ENCODE data around the gene MOCS1. TPM values are rescaled to one million over a fixed set of nuclear protein-coding genes. Genes with fewer than 3 reads are reported as not detected.

The MOCS1 gene
- polyA plus RNA-seq, 6 donors from 2014 or later, result 0.13 to 2.6 (median 0.42) TPM; not detected in 3

GRCh38 chr6:39902786-39903465 lies 31.3 kb downstream of the MOCS1 start:
- Mint-ChIP-seq H3K4me1 (peaks cover 0 to 4% (median 3%) of the 10 kb centered on the region in 3 donors), H3K27me3 (peaks cover 19 to 34% (median 26%) of the 10 kb centered on the region in 3 donors), H3K9me3 (peaks cover 0 to 3% (median 0%) of the 10 kb centered on the region in 7 donors), H3K27ac (peak overlapping the region in 1 of 6 donors; percentile 65), H3K4me3 (no peak overlapping the region), H3K36me3 (no peaks in the 10 kb centered on the region)
- DNase-seq (no peak), ATAC-seq (ENCODE audit: low read depth in 2 of 2) (no peak)

- no peaks in the 10 kb centered on the region for H3K36me3 Mint-ChIP-seq
- DNase-seq (no peak), ATAC-seq (ENCODE audit: low read depth in 2 of 2) (no peak)
- no peak overlapping the region for H3K4me3 Mint-ChIP-seq
- H3K27me3 Mint-ChIP-seq, result peaks cover 20 to 39% (median 34%) of the 10 kb centered on the region in 3 donors
- no peak overlapping the region for H3K27ac Mint-ChIP-seq
- peaks cover 0 to 3% (median 0%) of the 10 kb centered on the region in 7 donors for H3K9me3 Mint-ChIP-seq
- peaks cover 0 to 11% (median 7%) of the 10 kb centered on the region in 3 donors for H3K4me1 Mint-ChIP-seq
Measured at GRCh38 chr6:39902136-39902535, 32.1 kb downstream of the MOCS1 start.

- ATAC-seq (ENCODE audit: low read depth in 2 of 2), result no peak
- H3K4me3 Mint-ChIP-seq, result peak overlapping the region in 1 of 8 donors; percentile 16
Measured at GRCh38 chr6:39901670-39902069, 32.6 kb downstream of the MOCS1 start.

GRCh38 chr6:39901116-39901655 lies 33.1 kb downstream of the MOCS1 start:
- no peak overlapping the region for H3K4me3 Mint-ChIP-seq
- DNase-seq, result no peak
- H3K27ac Mint-ChIP-seq, result no peak overlapping the region
- peaks cover 0 to 12% (median 7%) of the 10 kb centered on the region in 3 donors for H3K4me1 Mint-ChIP-seq
- ATAC-seq (ENCODE audit: low read depth in 2 of 2), result no peak
- peaks cover 0 to 3% (median 0%) of the 10 kb centered on the region in 7 donors for H3K9me3 Mint-ChIP-seq
- H3K36me3 Mint-ChIP-seq, result no peaks in the 10 kb centered on the region
- H3K27me3 Mint-ChIP-seq, result peaks cover 22 to 44% (median 40%) of the 10 kb centered on the region in 3 donors

More at GRCh38 chr6:39901670-39902069, 32.6 kb downstream of the MOCS1 start:
- DNase-seq, result no peak
- peaks cover 22 to 44% (median 39%) of the 10 kb centered on the region in 3 donors for H3K27me3 Mint-ChIP-seq
- no peaks in the 10 kb centered on the region for H3K36me3 Mint-ChIP-seq
- peaks cover 0 to 3% (median 0%) of the 10 kb centered on the region in 7 donors for H3K9me3 Mint-ChIP-seq
- H3K4me1 Mint-ChIP-seq, result peaks cover 0 to 12% (median 7%) of the 10 kb centered on the region in 3 donors
- H3K27ac Mint-ChIP-seq, result no peak overlapping the region

- peaks cover 0 to 12% (median 7%) of the 10 kb centered on the region in 3 donors for H3K4me1 Mint-ChIP-seq
- H3K4me3 Mint-ChIP-seq, result no peak overlapping the region
- H3K27ac Mint-ChIP-seq, result no peak overlapping the region
- no peak for ATAC-seq (ENCODE audit: low read depth in 2 of 2)
- peaks cover 22 to 35% (median 34%) of the 10 kb centered on the region in 3 donors for H3K27me3 Mint-ChIP-seq
- H3K9me3 Mint-ChIP-seq, result peaks cover 0 to 3% (median 0%) of the 10 kb centered on the region in 7 donors
- DNase-seq, result no peak
- H3K36me3 Mint-ChIP-seq, result no peaks in the 10 kb centered on the region
Measured at GRCh38 chr6:39899554-39900295, 34.5 kb downstream of the MOCS1 start.

GRCh38 chr6:39898625-39899024 lies 35.6 kb downstream of the MOCS1 start:
- peaks cover 0 to 12% (median 7%) of the 10 kb centered on the region in 3 donors for H3K4me1 Mint-ChIP-seq
- H3K36me3 Mint-ChIP-seq, result no peaks in the 10 kb centered on the region
- DNase-seq (no peak), ATAC-seq (ENCODE audit: low read depth in 2 of 2) (no peak)
- peaks cover 0 to 3% (median 0%) of the 10 kb centered on the region in 7 donors for H3K9me3 Mint-ChIP-seq
- no peak overlapping the region for H3K4me3 Mint-ChIP-seq
- H3K27ac Mint-ChIP-seq, result no peak overlapping the region
- H3K27me3 Mint-ChIP-seq, result peaks cover 22 to 35% (median 33%) of the 10 kb centered on the region in 3 donors

- DNase-seq (no peak), ATAC-seq (ENCODE audit: low read depth in 2 of 2) (no peak)
- H3K36me3 Mint-ChIP-seq, result no peaks in the 10 kb centered on the region
- H3K4me1 Mint-ChIP-seq, result peaks cover 0 to 12% (median 7%) of the 10 kb centered on the region in 3 donors
- H3K4me3 Mint-ChIP-seq, result no peak overlapping the region
- peaks cover 0 to 3% (median 0%) of the 10 kb centered on the region in 7 donors for H3K9me3 Mint-ChIP-seq
- H3K27me3 Mint-ChIP-seq, result peaks cover 22 to 29% (median 26%) of the 10 kb centered on the region in 3 donors
- H3K27ac Mint-ChIP-seq, result no peak overlapping the region
Measured at GRCh38 chr6:39897698-39898097, 36.6 kb downstream of the MOCS1 start.

- DNase-seq (no peak), ATAC-seq (ENCODE audit: low read depth in 2 of 2) (no peak)
- H3K36me3 Mint-ChIP-seq, result no peaks in the 10 kb centered on the region
- H3K4me3 Mint-ChIP-seq, result peak overlapping the region in 1 of 8 donors; percentile 76
- H3K4me1 Mint-ChIP-seq, result peaks cover 0 to 12% (median 7%) of the 10 kb centered on the region in 3 donors
- peaks cover 23 to 29% (median 24%) of the 10 kb centered on the region in 3 donors for H3K27me3 Mint-ChIP-seq
- peaks cover 0 to 3% (median 0%) of the 10 kb centered on the region in 7 donors for H3K9me3 Mint-ChIP-seq
- peak overlapping the region in 1 of 6 donors; percentile 68 for H3K27ac Mint-ChIP-seq
Measured at GRCh38 chr6:39896701-39897100, 37.6 kb downstream of the MOCS1 start.

GRCh38 chr6:39893286-39893685 lies 41.0 kb downstream of the MOCS1 start:
- DNase-seq (no peak), ATAC-seq (ENCODE audit: low read depth in 2 of 2) (no peak)
- no peaks in the 10 kb centered on the region for H3K9me3 Mint-ChIP-seq
- peaks cover 21 to 31% (median 31%) of the 10 kb centered on the region in 3 donors for H3K27me3 Mint-ChIP-seq
- H3K4me3 Mint-ChIP-seq, result no peak overlapping the region
- no peaks in the 10 kb centered on the region for H3K36me3 Mint-ChIP-seq
- peaks cover 0 to 12% (median 7%) of the 10 kb centered on the region in 3 donors for H3K4me1 Mint-ChIP-seq
- H3K27ac Mint-ChIP-seq, result no peak overlapping the region

- peaks cover 0 to 5% (median 1%) of the 10 kb centered on the region in 3 donors for H3K4me1 Mint-ChIP-seq
- ATAC-seq (ENCODE audit: low read depth in 2 of 2), result no peak
- H3K9me3 Mint-ChIP-seq, result no peaks in the 10 kb centered on the region
- no peak overlapping the region for H3K4me3 Mint-ChIP-seq
- no peak for DNase-seq
- peaks cover 23 to 34% (median 27%) of the 10 kb centered on the region in 3 donors for H3K27me3 Mint-ChIP-seq
- no peaks in the 10 kb centered on the region for H3K36me3 Mint-ChIP-seq
- no peak overlapping the region for H3K27ac Mint-ChIP-seq
Measured at GRCh38 chr6:39892490-39893129, 41.7 kb downstream of the MOCS1 start.

GRCh38 chr6:39891976-39892375 lies 42.3 kb downstream of the MOCS1 start:
- no peaks in the 10 kb centered on the region for H3K36me3 Mint-ChIP-seq
- no peaks in the 10 kb centered on the region for H3K4me1 Mint-ChIP-seq
- no peak for DNase-seq
- no peak for ATAC-seq (ENCODE audit: low read depth in 2 of 2)
- no peak overlapping the region for H3K27ac Mint-ChIP-seq
- no peak overlapping the region for H3K4me3 Mint-ChIP-seq
- H3K27me3 Mint-ChIP-seq, result peaks cover 17 to 33% (median 22%) of the 10 kb centered on the region in 3 donors
- H3K9me3 Mint-ChIP-seq, result no peaks in the 10 kb centered on the region

- no peak for DNase-seq
- H3K27me3 Mint-ChIP-seq, result peaks cover 16 to 35% (median 24%) of the 10 kb centered on the region in 3 donors
- H3K36me3 Mint-ChIP-seq, result no peaks in the 10 kb centered on the region
- ATAC-seq (ENCODE audit: low read depth in 2 of 2), result no peak
- H3K4me1 Mint-ChIP-seq, result no peaks in the 10 kb centered on the region
- no peak overlapping the region for H3K4me3 Mint-ChIP-seq
- H3K9me3 Mint-ChIP-seq, result no peaks in the 10 kb centered on the region
- no peak overlapping the region for H3K27ac Mint-ChIP-seq
Measured at GRCh38 chr6:39891353-39891752, 42.9 kb downstream of the MOCS1 start.

GRCh38 chr6:39889229-39889628 lies 45.0 kb downstream of the MOCS1 start:
- DNase-seq, result no peak
- Mint-ChIP-seq H3K36me3 (no peaks in the 10 kb centered on the region), H3K4me3 (no peak overlapping the region), H3K27me3 (peaks cover 21 to 43% (median 28%) of the 10 kb centered on the region in 3 donors), H3K4me1 (no peaks in the 10 kb centered on the region), H3K27ac (no peak overlapping the region), H3K9me3 (no peaks in the 10 kb centered on the region)
- no peak for ATAC-seq (ENCODE audit: low read depth in 2 of 2)
